ENCODE results near the gene CCL5. TPM values are rescaled to one million over a fixed set of nuclear protein-coding genes. Genes with fewer than 3 reads are reported as not detected.
"Not testable (repeated sequence)": the region's sequence is repeated elsewhere in the genome, so short reads cannot be mapped to it uniquely, and the experiment has no call there.

CCL5 gene
- total and polyA plus RNA-seq, 7 donors: 0.38 to 2.6 (median 0.77) TPM

- DNase-seq (no peak), ATAC-seq (no peak)
- 41 to 45% (median 44%) methylated on average over 11 of the region's 11 CpGs for WGBS, 3 donors
- Histone ChIP-seq H3K4me3 (no peak overlapping the region), H3K36me3 (ENCODE audit: insufficient read depth in 1 of 2, low read depth in 1 of 2) (no peaks in the 10 kb centered on the region), H3K9me3 (no peaks in the 10 kb centered on the region), H3K4me1 (no peaks in the 10 kb centered on the region), H3K27me3 (ENCODE audit: insufficient read depth in 3 of 3, low read length in 2 of 3) (peaks cover 0 to 2% (median 0%) of the 10 kb centered on the region in 3 donors), H3K27ac (no peak overlapping the region)
- no peak for TF ChIP-seq CTCF (IDR thresholded peaks at IDR 0.05)
- intact Hi-C loops (cut with DNase I): no loop called here
Measured at GRCh38 chr17:35900708-35901480, 20.7 kb upstream of the CCL5 start.

- no peak for TF ChIP-seq CTCF (IDR thresholded peaks at IDR 0.05)
- peaks cover 0 to 2% (median 0%) of the 10 kb centered on the region in 3 donors for H3K27me3 ChIP-seq (ENCODE audit: insufficient read depth in 3 of 3, low read length in 2 of 3)
- H3K4me3 ChIP-seq: no peak overlapping the region
- H3K4me1 ChIP-seq: no peaks in the 10 kb centered on the region
- no peak for ATAC-seq
- no peaks in the 10 kb centered on the region for H3K36me3 ChIP-seq (ENCODE audit: insufficient read depth in 1 of 2, low read depth in 1 of 2)
- 53 to 56% (median 53%) methylated on average over 5 of the region's 5 CpGs for WGBS, 3 donors
- intact Hi-C loops (cut with DNase I): no loop called here
- H3K9me3 ChIP-seq: no peaks in the 10 kb centered on the region
- DNase-seq: no peak
- H3K27ac ChIP-seq: no peak overlapping the region
Measured at GRCh38 chr17:35900280-35900679, 20.1 kb upstream of the CCL5 start.

- intact Hi-C loops (cut with DNase I): no loop called here
- WGBS, 3 donors: 54 to 59% (median 56%) methylated on average over 6 of the region's 6 CpGs
- H3K27ac ChIP-seq: no peak overlapping the region
- peaks cover 0 to 2% (median 0%) of the 10 kb centered on the region in 3 donors for H3K27me3 ChIP-seq (ENCODE audit: insufficient read depth in 3 of 3, low read length in 2 of 3)
- DNase-seq (no peak), ATAC-seq (no peak)
- no peak for TF ChIP-seq CTCF (IDR thresholded peaks at IDR 0.05)
- no peaks in the 10 kb centered on the region for H3K9me3 ChIP-seq
- H3K4me1 ChIP-seq: no peaks in the 10 kb centered on the region
- H3K36me3 ChIP-seq (ENCODE audit: insufficient read depth in 1 of 2, low read depth in 1 of 2): no peaks in the 10 kb centered on the region
- H3K4me3 ChIP-seq: no peak overlapping the region
Measured at GRCh38 chr17:35898283-35899070, 18.3 kb upstream of the CCL5 start.

GRCh38 chr17:35897772-35898171, 17.6 kb upstream of the CCL5 start:
- intact Hi-C loops (cut with DNase I); H3K4me1 ChIP-seq; DNase-seq; H3K27ac ChIP-seq; H3K9me3 ChIP-seq; H3K36me3 ChIP-seq (ENCODE audit: insufficient read depth in 1 of 2, low read depth in 1 of 2); H3K4me3 ChIP-seq; H3K27me3 ChIP-seq (ENCODE audit: insufficient read depth in 3 of 3, low read length in 2 of 3); ATAC-seq: not testable (repeated sequence)
- 95 to 97% (median 96%) methylated on average over 7 of the region's 7 CpGs for WGBS, 3 donors
